RWPE1 (cell line): Measurements from ENCODE around the gene PCLO.
"Not testable (repeated sequence)": the region's sequence is repeated elsewhere in the genome, so short reads cannot be mapped to it uniquely, and the experiment has no call there.

Source experiments
- CTCF ChIA-PET: fragments of 350-600 bp; sonication (Branson Sonifier 250); formaldehyde crosslinking; extraction: SDS; loops from one replicate; lab custom pipeline; 2021; lab: Yijun Ruan, JAX
- POLR2A ChIA-PET: fragments of 400-600 bp; formaldehyde crosslinking; extraction: SDS; loops from one replicate; lab custom pipeline; 2020; ENCODE audit warnings: antibody characterized with exemption; ENCODE audit not compliant: low non-redundant PET; lab: Yijun Ruan, JAX
- DNase-seq: peaks from one replicate; pipeline ENCODE4 v3.0.0; 2012; ENCODE audit warnings: low spot score
- H3K27ac ChIP-seq: fragments of 450-650 bp; 2 replicates; pipeline ENCODE4 v1.5.1; 2017
- TF ChIP-seq, protein P1 (sequence below): fragments of 450-650 bp; conservative IDR thresholded peaks from 2 replicates; pipeline ENCODE4 v1.5.1; 2017; ENCODE audit warnings: low read depth, mild to moderate bottlenecking

The PCLO gene

DNA sequence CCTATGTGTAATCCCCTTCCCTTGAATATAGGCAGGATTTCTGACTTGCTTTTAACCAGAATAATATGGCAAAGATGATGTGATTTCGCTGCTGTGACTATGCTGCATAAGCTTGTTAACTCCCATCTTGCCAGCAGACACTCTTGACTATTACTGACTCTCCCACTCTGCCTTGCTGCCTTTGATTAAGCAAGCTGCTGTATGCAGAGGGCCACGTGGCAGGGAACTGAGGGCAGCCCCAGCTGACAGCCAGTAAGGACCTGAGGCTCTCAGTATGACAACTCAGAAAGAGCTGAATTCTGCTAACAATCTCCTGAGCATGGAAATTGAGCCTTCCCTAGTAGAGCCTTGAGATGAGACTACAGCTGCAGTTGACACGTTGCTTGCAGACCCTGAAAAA lies 439.7 kb downstream of the PCLO start:
- TF ChIP-seq, protein P1, sequence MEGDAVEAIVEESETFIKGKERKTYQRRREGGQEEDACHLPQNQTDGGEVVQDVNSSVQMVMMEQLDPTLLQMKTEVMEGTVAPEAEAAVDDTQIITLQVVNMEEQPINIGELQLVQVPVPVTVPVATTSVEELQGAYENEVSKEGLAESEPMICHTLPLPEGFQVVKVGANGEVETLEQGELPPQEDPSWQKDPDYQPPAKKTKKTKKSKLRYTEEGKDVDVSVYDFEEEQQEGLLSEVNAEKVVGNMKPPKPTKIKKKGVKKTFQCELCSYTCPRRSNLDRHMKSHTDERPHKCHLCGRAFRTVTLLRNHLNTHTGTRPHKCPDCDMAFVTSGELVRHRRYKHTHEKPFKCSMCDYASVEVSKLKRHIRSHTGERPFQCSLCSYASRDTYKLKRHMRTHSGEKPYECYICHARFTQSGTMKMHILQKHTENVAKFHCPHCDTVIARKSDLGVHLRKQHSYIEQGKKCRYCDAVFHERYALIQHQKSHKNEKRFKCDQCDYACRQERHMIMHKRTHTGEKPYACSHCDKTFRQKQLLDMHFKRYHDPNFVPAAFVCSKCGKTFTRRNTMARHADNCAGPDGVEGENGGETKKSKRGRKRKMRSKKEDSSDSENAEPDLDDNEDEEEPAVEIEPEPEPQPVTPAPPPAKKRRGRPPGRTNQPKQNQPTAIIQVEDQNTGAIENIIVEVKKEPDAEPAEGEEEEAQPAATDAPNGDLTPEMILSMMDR, result no peak
- DNase-seq, result no peak
- POLR2A ChIA-PET, result no interaction called here
- no peak overlapping the region for H3K27ac ChIP-seq
- CTCF ChIA-PET, result interaction anchor here (0.6 to 0.9 kb wide), 2 partner anchors 117 to 148 kb away, joined by 3 to 5 read pairs; no protein-coding TSS in a partner anchor

DNA sequence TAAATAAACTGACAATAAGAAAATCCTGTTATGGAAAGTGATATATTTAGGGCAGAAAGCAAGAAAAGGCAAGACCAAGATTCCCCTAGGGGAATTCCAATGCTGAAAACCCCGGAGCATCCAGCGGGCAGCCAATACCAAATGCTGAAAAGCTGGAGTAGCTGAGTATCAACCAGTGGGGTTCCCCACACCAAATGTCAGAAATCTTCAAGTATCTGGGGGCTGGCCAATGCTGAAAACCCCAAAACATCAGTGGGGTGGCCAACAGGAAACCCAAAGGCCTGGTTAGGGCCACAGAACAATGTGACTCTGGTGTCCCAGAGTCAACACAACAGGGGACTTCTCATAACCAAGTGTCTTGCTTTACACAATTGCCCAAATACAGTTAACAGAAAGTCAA lies 447.3 kb downstream of the PCLO start:
- no peak overlapping the region for H3K27ac ChIP-seq
- CTCF ChIA-PET, result no interaction called here
- no peak for DNase-seq
- TF ChIP-seq, protein P1, result no peak
- POLR2A ChIA-PET, result no interaction called here

DNA sequence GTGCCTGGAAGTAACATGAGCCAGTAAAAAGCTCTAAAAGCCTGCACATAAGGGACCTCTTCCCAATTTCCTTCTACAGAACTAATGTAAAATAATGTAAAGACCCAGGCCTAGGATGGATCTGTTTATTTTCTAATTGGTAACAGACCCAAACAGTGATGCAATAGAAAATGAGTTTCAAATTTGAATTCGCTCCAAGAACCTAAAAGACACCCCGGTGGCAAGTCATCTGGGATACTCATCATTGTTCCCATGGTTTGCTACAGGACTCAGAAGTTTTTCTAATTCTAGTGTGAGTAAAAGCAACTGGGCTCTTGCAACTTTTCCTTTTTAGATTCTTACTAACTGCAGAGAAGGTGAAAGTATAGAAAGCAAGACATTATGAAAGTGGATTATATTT lies 447.8 kb downstream of the PCLO start:
- ChIA-PET POLR2A (no interaction called here), CTCF (no interaction called here)
- H3K27ac ChIP-seq, result no peak overlapping the region
- TF ChIP-seq, protein P1, result no peak
- no peak for DNase-seq

DNA sequence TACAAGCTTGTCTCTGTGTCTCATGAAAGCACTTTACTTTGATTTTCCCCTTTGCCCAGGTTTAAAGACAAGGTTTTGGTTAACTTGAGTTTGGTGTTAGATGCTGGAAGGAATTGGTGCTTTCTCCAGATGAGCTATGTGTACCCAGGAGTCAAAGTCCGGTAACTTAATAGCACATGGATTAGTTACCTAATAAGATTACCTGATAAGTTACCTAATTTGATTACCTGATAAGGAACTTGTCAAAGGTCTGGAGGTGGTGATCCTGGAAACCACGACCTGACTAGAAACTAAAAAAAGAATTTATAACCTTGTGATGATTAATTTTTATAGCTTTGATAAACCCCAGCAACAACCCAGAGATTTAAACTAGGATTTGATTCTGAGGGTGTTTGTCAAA lies 449.2 kb downstream of the PCLO start:
- POLR2A ChIA-PET, result no interaction called here
- no peak for DNase-seq
- CTCF ChIA-PET, result no interaction called here
- H3K27ac ChIP-seq, result no peak overlapping the region
- TF ChIP-seq, protein P1, result no peak

DNA sequence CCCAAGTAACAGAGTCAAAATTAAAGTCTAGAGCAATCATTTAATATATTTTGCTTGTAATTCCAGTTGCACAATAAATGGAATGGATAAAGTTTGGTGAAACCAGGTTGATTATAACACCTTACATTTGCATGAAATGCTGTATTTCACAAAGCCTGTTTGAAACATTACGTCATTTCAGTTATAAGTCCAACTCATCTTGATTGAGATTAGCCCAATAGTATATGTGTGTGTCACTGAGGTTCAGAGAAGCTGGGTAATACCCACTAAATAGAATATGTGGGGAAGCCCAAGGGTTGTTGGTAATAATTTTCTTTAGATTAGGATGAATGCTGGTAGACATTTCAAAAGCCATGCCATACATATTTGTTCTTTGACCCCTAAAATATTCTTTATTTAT lies 456.3 kb downstream of the PCLO start:
- CTCF ChIA-PET, POLR2A ChIA-PET, H3K27ac ChIP-seq, DNase-seq: not testable (repeated sequence)

DNA sequence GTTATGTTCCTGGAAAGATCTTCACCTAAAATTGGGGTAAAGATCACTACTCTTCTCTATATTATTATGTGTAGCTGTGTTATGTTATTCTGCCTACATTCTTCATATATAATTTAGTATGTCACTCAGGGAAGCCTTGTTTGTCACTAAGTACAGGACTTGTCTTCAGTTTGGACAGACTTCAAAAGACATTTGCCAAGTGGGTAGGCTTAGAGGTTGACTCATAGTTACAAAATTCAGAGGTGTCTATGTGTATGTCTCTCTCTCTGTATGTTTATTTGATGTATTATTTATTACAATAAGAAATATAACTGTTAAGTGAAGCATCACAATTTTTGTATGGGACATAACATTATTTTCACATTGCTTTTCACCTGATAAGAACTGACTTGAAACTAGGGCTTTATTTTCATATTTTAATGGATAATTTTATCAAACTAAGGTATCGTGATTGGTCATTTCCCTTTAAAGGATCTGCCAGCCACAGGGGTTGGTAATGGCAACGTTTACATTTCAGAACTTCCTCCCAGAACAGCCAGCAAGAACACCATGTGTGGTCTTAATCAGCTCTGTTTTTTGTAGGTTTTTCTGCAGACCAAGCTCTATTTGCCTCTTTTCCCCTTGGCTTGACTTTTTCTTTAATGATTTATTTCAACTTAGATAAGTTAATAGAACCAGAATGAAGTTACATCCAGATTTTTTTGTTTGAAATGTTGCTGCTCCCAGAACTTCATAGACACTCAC lies 457.0 kb downstream of the PCLO start:
- no peak overlapping the region for H3K27ac ChIP-seq
- CTCF ChIA-PET, result no interaction called here
- POLR2A ChIA-PET, result no interaction called here
- DNase-seq, result no peak
- TF ChIP-seq, protein P1, result no peak

DNA sequence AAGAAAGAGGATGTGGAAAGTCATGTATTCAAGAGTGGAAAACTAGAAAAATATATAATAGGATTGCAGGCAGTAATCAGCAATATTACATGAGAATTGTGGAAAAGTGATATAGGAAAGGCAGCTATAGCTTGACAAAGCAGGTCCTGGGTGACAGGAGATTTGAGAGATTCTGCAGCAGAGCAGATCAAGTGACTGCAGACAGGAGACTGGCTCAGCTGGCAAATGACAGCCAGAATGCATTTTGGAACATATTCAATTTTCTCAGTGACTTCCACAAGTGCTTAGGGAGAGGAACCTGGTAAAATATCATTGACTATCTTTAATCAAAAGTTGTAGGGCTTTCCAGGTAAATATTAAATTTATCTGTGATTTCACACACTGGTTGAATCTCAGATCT lies 458.6 kb downstream of the PCLO start:
- CTCF ChIA-PET, result interaction anchor here (0.9 kb wide), 1 partner anchor 9 kb away, joined by 3 read pairs; no protein-coding TSS in a partner anchor
- POLR2A ChIA-PET, result no interaction called here
- TF ChIP-seq, protein P1, result no peak
- H3K27ac ChIP-seq, result no peak overlapping the region
- DNase-seq, result no peak
